GM12878 (cell line): Measurements from ENCODE around the gene MEP1A. TPM values are rescaled to one million over a fixed set of nuclear protein-coding genes. Genes with fewer than 3 reads are reported as not detected.

Experiments used
- BCL11A ChIP-seq: IDR thresholded peaks from 2 replicates; pipeline ENCODE4 v1.6.1; 2011; ENCODE audit warnings: low read depth, low read length
- BMI1 ChIP-seq: fragments of 450-650 bp; IDR thresholded peaks from 2 replicates; pipeline ENCODE4 v1.6.1; 2016; ENCODE audit warnings: mild to moderate bottlenecking, moderate library complexity, borderline replicate concordance
- FOXM1 ChIP-seq: IDR thresholded peaks from 2 replicates; pipeline ENCODE4 v1.6.1; 2012; ENCODE audit warnings: low read depth, mild to moderate bottlenecking, inconsistent platforms, low read length, moderate library complexity
- IKZF1 ChIP-seq: fragments of 450-650 bp; conservative IDR thresholded peaks from 2 replicates; pipeline ENCODE4 v1.6.1; 2017; ENCODE audit warnings: antibody characterized with exemption, mild to moderate bottlenecking
- MYB ChIP-seq: fragments of 150-350 bp; IDR thresholded peaks from 2 replicates; pipeline ENCODE4 v1.6.1; 2014; ENCODE audit warnings: mild to moderate bottlenecking, low read depth, low read length, borderline replicate concordance
- POLR2AphosphoS5 ChIP-seq: IDR thresholded peaks from 2 replicates; pipeline ENCODE4 v1.6.1; 2011; ENCODE audit warnings: mild to moderate bottlenecking, low read length, inconsistent platforms
- RAD51 ChIP-seq: fragments of 450-650 bp; IDR thresholded peaks from 2 replicates; pipeline ENCODE4 v1.6.1; 2016; ENCODE audit warnings: moderate library complexity, mild to moderate bottlenecking, inconsistent platforms
- SPI1 ChIP-seq: IDR thresholded peaks from 2 replicates; pipeline ENCODE4 v1.6.1; 2011; ENCODE audit warnings: low read depth, mild to moderate bottlenecking, low read length, moderate library complexity, borderline replicate concordance; ENCODE audit not compliant: insufficient read depth
- TCF3 ChIP-seq: IDR thresholded peaks from 2 replicates; pipeline ENCODE4 v1.6.1; 2012; ENCODE audit warnings: low read depth, mild to moderate bottlenecking, low read length, borderline replicate concordance; ENCODE audit not compliant: insufficient read depth
- polyA plus RNA-seq, 11 experiments: library from polyadenylated mRNA; depleted of rRNA in 4 of 11; unstranded in 6 of 11; stranded (reverse) in 5 of 11; fragments of >200 nt; fragmentation: Nextera tagmentation in 4 of 11; fragmentation: Illumina TruSeq in 1 of 11; extraction: Ambion mirVana in 4 of 11; extraction: Trizol in 1 of 11; gene quantifications; 1 replicate in 1 of 11; 2 replicates in 10 of 11; pipeline versions ENCODE4 v1.2.1 to v1.2.3, GENCODE V29; 2011 to 2016; ENCODE audit warnings: inconsistent platforms in 2 of 11, missing spikeins in 2 of 11, low read depth in 1 of 11
- total RNA-seq, 4 experiments: library from RNA; depleted of rRNA in 3 of 4; stranded (reverse); fragments of >200 nt in 3 of 4; fragmentation: Illumina TruSeq in 1 of 4; extraction: Trizol in 1 of 4; gene quantifications; 2 replicates each; pipeline versions ENCODE4 v1.2.1 to v1.2.3, GENCODE V29; 2013 to 2021
- TF ChIP-seq, protein P1 (sequence below): fragments of 450-650 bp; IDR thresholded peaks from 2 replicates; pipeline ENCODE4 v1.6.1; 2017; ENCODE audit warnings: mild to moderate bottlenecking, moderate library complexity
- TF ChIP-seq, protein P2 (sequence below): fragments of 450-650 bp; IDR thresholded peaks from 2 replicates; pipeline ENCODE4 v1.6.1; 2017; ENCODE audit warnings: mild to moderate bottlenecking, low read depth, inconsistent platforms; ENCODE audit not compliant: poor library complexity, severe bottlenecking
- TF ChIP-seq, protein P3 (sequence below): fragments of 450-650 bp; IDR thresholded peaks from 2 replicates; pipeline ENCODE4 v1.6.1; 2017; ENCODE audit warnings: antibody characterized with exemption, mild to moderate bottlenecking, moderate library complexity

Gene MEP1A
- total and polyA plus RNA-seq, 10 of the 15 experiments (the other 5 are each of a cell fraction or from before 2014, with no cell fraction given) = not detected

DNA sequence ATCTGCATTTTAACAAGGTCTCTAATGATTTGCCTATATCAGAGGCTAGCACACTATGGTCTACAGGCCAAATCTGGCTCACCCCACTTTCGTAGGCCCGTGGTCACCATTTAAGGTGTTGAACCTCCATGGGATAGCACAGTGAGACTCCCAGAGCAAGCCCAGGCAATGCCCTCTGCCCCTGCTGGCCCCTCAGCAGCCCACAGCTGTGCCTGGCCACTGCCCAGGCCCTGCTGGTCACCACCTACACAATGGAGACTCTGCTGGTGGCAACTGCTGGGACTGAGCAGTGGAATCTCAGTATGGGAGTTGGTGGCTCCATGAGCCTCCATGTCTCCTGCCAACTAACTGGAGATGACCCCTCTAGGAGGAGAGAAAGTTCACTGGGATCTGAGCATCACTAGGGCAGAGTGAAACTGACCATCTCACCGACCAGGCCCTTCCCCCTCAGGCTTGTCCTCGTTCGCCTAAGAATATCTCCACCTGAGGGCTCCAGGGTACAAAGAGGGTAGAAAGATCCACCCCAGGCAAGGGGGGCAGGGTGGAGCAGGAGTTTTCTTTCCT, 44.2 kb upstream of the MEP1A start (continued):
- TF ChIP-seq, protein P1, sequence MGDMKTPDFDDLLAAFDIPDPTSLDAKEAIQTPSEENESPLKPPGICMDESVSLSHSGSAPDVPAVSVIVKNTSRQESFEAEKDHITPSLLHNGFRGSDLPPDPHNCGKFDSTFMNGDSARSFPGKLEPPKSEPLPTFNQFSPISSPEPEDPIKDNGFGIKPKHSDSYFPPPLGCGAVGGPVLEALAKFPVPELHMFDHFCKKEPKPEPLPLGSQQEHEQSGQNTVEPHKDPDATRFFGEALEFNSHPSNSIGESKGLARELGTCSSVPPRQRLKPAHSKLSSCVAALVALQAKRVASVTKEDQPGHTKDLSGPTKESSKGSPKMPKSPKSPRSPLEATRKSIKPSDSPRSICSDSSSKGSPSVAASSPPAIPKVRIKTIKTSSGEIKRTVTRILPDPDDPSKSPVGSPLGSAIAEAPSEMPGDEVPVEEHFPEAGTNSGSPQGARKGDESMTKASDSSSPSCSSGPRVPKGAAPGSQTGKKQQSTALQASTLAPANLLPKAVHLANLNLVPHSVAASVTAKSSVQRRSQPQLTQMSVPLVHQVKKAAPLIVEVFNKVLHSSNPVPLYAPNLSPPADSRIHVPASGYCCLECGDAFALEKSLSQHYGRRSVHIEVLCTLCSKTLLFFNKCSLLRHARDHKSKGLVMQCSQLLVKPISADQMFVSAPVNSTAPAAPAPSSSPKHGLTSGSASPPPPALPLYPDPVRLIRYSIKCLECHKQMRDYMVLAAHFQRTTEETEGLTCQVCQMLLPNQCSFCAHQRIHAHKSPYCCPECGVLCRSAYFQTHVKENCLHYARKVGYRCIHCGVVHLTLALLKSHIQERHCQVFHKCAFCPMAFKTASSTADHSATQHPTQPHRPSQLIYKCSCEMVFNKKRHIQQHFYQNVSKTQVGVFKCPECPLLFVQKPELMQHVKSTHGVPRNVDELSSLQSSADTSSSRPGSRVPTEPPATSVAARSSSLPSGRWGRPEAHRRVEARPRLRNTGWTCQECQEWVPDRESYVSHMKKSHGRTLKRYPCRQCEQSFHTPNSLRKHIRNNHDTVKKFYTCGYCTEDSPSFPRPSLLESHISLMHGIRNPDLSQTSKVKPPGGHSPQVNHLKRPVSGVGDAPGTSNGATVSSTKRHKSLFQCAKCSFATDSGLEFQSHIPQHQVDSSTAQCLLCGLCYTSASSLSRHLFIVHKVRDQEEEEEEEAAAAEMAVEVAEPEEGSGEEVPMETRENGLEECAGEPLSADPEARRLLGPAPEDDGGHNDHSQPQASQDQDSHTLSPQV = no peak
- TF ChIP-seq POLR2AphosphoS5 = no peak
- TF ChIP-seq MYB = no peak
- TF ChIP-seq BMI1 = no peak
- TF ChIP-seq, protein P2, sequence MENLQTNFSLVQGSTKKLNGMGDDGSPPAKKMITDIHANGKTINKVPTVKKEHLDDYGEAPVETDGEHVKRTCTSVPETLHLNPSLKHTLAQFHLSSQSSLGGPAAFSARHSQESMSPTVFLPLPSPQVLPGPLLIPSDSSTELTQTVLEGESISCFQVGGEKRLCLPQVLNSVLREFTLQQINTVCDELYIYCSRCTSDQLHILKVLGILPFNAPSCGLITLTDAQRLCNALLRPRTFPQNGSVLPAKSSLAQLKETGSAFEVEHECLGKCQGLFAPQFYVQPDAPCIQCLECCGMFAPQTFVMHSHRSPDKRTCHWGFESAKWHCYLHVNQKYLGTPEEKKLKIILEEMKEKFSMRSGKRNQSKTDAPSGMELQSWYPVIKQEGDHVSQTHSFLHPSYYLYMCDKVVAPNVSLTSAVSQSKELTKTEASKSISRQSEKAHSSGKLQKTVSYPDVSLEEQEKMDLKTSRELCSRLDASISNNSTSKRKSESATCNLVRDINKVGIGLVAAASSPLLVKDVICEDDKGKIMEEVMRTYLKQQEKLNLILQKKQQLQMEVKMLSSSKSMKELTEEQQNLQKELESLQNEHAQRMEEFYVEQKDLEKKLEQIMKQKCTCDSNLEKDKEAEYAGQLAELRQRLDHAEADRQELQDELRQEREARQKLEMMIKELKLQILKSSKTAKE = no peak
- TF ChIP-seq TCF3 = no peak
- TF ChIP-seq IKZF1 = no peak
- TF ChIP-seq, protein P3, sequence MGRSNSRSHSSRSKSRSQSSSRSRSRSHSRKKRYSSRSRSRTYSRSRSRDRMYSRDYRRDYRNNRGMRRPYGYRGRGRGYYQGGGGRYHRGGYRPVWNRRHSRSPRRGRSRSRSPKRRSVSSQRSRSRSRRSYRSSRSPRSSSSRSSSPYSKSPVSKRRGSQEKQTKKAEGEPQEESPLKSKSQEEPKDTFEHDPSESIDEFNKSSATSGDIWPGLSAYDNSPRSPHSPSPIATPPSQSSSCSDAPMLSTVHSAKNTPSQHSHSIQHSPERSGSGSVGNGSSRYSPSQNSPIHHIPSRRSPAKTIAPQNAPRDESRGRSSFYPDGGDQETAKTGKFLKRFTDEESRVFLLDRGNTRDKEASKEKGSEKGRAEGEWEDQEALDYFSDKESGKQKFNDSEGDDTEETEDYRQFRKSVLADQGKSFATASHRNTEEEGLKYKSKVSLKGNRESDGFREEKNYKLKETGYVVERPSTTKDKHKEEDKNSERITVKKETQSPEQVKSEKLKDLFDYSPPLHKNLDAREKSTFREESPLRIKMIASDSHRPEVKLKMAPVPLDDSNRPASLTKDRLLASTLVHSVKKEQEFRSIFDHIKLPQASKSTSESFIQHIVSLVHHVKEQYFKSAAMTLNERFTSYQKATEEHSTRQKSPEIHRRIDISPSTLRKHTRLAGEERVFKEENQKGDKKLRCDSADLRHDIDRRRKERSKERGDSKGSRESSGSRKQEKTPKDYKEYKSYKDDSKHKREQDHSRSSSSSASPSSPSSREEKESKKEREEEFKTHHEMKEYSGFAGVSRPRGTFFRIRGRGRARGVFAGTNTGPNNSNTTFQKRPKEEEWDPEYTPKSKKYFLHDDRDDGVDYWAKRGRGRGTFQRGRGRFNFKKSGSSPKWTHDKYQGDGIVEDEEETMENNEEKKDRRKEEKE = no peak
- TF ChIP-seq FOXM1 = no peak
- no peak for TF ChIP-seq BCL11A
- no peak for TF ChIP-seq RAD51
- no peak for TF ChIP-seq SPI1
